ENCODE measurements around the gene BAIAP2L1. TPM values are rescaled to one million over a fixed set of nuclear protein-coding genes. Genes with fewer than 3 reads are reported as not detected.

Gene BAIAP2L1
- total and polyA plus RNA-seq, 2 of the 8 experiments (the other 6 are each of a cell fraction or from before 2014, with no cell fraction given) = 19.2 to 42.9 TPM

DNA sequence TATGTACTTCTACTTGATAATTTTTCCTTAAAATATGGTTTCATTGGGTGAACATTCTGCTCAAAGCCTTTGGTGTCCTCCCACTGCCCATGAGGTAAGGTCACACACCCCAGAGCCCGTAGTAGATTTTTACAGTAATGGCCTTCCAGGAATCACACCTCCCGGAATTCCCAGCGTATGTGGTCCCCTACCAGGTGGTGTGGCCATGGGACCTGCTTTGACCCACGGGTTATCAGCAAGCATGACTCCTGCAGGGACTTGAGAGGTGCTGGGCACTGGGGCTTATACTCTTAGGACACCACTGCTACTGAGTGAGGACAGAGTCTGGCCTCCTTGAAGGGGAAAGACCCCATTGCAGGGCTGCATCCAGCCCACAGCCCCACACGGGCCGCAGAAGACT is 42.2 kb downstream of the BAIAP2L1 start:
- no peak for FAIRE-seq
- no peak overlapping the region for H3K4ac ChIP-seq (replicated peaks; ENCODE audit: insufficient read length, low read depth, low read length)
- no peak overlapping the region for H3K23ac ChIP-seq (ENCODE audit: insufficient read length)
- H3K9ac ChIP-seq (replicated peaks in 1 of 4; ENCODE audit: extremely low read depth in 1 of 4, low read depth in 3 of 4, low read length in 3 of 4) = no peak overlapping the region
- H3K4me3 ChIP-seq (ENCODE audit: extremely low read depth in 1 of 4, insufficient read depth in 2 of 4, low read depth in 3 of 4, low read length in 4 of 4) = no peak overlapping the region
- H2AFZ ChIP-seq (ENCODE audit: low read length) = no peak overlapping the region
- H3K36me3 ChIP-seq (ENCODE audit: control insufficient read depth in 2 of 4, insufficient read depth in 4 of 4, low read length in 3 of 4) = peaks cover 0 to 11% (median 0%) of the 10 kb centered on the region in 4 experiments; a peak in 3 of 8 replicates
- H2BK12ac ChIP-seq (ENCODE audit: low read depth, low read length) = no peak overlapping the region
- H2BK15ac ChIP-seq (ENCODE audit: low read length) = no peak overlapping the region
- peaks cover 8 to 24% (median 13%) of the 10 kb centered on the region in 4 experiments for H3K4me1 ChIP-seq (replicated peaks in 1 of 4; ENCODE audit: control insufficient read depth in 3 of 4, insufficient read depth in 4 of 4, low read length in 3 of 4)
- H3K14ac ChIP-seq (ENCODE audit: insufficient read length) = no peak overlapping the region
- no peak overlapping the region for H4K8ac ChIP-seq (ENCODE audit: extremely low read depth, insufficient read depth, low read length)
- H3K79me1 ChIP-seq (ENCODE audit: low read depth, low read length) = no peaks in the 10 kb centered on the region
- no peak overlapping the region for H2BK20ac ChIP-seq (ENCODE audit: low read length)
- no peak overlapping the region for H2BK5ac ChIP-seq (ENCODE audit: low read depth, low read length)
- H3K4me2 ChIP-seq (ENCODE audit: insufficient read depth in 1 of 2, low read depth in 2 of 2, low read length in 2 of 2) = no peak overlapping the region
- H2BK120ac ChIP-seq (replicated peaks; ENCODE audit: low read depth, low read length) = no peak overlapping the region
- H3K18ac ChIP-seq (ENCODE audit: extremely low read depth, low read length) = no peak overlapping the region
- no peak overlapping the region for H2AK5ac ChIP-seq (ENCODE audit: low read depth, low read length)
- no peak overlapping the region for H4K5ac ChIP-seq (ENCODE audit: insufficient read length, low read depth, low read length)
- H3K27me3 ChIP-seq (replicated peaks in 1 of 4; ENCODE audit: control insufficient read depth in 3 of 4, extremely low read depth in 1 of 4, insufficient read depth in 3 of 4, low read length in 3 of 4) = no peaks in the 10 kb centered on the region; a peak in 1 of 7 replicates
- peaks cover 6 to 7% of the 10 kb centered on the region in 2 experiments for H4K20me1 ChIP-seq (replicated peaks in 1 of 2; ENCODE audit: control insufficient read depth in 1 of 2, insufficient read depth in 2 of 2, low read length in 2 of 2)
- H3K23me2 ChIP-seq (ENCODE audit: low read depth, low read length) = peaks cover 2% of the 10 kb centered on the region; the same call in 1 of the 2 replicates
- no peaks in the 10 kb centered on the region for H3K79me2 ChIP-seq (ENCODE audit: control insufficient read depth in 1 of 2, insufficient read depth in 2 of 2, low read length in 2 of 2)
- H3K27ac ChIP-seq (ENCODE audit: low read depth, low read length) = no peak overlapping the region
- DNase-seq (ENCODE audit: low read depth in 1 of 2, low spot score in 2 of 2) = no peak
- ChIA-PET CTCF (ENCODE audit: partially characterized antibody) (no interaction called here), POLR2A (ENCODE audit: partially characterized antibody) (no interaction called here)
- 84% methylated on average over 6 of the region's 6 CpGs; no CpG with 5 or more reads in 1 of the 2 experiments for WGBS, 2 experiments (ENCODE audit: extremely low coverage in 1 of 2, insufficient coverage in 1 of 2, insufficient read length in 1 of 2, insufficient replicate concordance in 2 of 2, low coverage in 1 of 2, low lambda C conversion rate in 2 of 2, missing lambda C conversion rate in 1 of 2)
- H3K9me3 ChIP-seq (ENCODE audit: insufficient read depth in 2 of 2, low read depth in 1 of 2, low read length in 1 of 2) = no peaks in the 10 kb centered on the region
- no peak overlapping the region for H3K56ac ChIP-seq (replicated peaks; ENCODE audit: insufficient read length, low read depth, low read length)
- H4K91ac ChIP-seq (replicated peaks; ENCODE audit: insufficient read length, low read length) = no peak overlapping the region
- no peak for TF ChIP-seq POLR2AphosphoS5 (IDR thresholded peaks at IDR 0.05; ENCODE audit: low read depth, low read length)
